22Rv1 (cell line): ENCODE results near the gene TADA3.

Experiments used
- ZFX ChIP-seq: fragments of 450-650 bp; IDR thresholded peaks from 2 replicates; pipeline ENCODE4 v1.6.1; 2017; ENCODE audit warnings: antibody characterized with exemption, borderline replicate concordance
- TF ChIP-seq, protein P1 (sequence below): fragments of 450-650 bp; IDR thresholded peaks from 2 replicates; pipeline ENCODE4 v1.5.1; 2017; ENCODE audit warnings: mild to moderate bottlenecking

DNA sequence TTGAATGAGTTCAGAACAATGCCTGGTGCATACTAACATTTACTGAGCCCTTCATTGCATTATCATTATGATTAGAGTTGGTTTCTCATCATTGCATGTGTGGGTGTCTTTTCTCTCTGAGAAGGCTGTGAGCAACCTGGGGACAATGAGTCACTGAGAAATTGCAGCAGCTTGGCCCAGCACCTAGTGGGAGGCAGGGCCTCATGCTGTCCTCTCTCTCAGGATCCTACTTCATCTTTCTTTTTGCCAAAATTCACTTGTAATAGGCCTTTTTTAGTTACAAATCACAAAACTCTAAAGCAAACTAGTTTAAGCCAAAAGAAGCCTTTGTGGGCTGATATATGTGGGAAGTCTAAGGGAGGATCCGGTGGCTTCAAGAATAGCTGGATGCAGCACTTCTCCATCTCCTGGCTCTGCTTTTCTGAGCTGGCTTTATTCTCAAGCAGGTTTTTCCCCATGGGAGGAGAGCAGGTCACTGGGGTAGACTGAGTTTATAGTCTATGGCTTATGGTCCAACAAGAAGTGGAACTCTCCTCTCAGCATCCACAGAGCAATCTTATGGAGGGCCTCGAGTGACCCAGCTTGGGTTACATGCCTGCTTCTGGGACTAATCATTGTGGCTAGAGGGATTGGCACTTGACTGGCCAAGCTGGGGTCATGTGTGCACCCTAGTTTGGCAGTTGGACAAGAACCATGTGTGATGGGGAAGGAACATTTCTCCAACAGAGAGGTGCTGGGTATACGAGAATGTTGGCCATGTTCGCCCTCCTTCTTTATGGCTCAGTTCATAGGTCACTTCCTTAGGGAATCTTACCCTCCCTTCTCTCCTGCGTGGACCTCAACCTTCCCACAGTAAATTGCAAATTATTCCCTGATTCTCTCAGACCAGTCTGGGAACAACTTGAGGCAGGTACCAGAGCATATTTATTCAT, 13.9 kb downstream of the TADA3 start:
- TF ChIP-seq, protein P1, sequence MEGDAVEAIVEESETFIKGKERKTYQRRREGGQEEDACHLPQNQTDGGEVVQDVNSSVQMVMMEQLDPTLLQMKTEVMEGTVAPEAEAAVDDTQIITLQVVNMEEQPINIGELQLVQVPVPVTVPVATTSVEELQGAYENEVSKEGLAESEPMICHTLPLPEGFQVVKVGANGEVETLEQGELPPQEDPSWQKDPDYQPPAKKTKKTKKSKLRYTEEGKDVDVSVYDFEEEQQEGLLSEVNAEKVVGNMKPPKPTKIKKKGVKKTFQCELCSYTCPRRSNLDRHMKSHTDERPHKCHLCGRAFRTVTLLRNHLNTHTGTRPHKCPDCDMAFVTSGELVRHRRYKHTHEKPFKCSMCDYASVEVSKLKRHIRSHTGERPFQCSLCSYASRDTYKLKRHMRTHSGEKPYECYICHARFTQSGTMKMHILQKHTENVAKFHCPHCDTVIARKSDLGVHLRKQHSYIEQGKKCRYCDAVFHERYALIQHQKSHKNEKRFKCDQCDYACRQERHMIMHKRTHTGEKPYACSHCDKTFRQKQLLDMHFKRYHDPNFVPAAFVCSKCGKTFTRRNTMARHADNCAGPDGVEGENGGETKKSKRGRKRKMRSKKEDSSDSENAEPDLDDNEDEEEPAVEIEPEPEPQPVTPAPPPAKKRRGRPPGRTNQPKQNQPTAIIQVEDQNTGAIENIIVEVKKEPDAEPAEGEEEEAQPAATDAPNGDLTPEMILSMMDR, result no peak
- no peak for TF ChIP-seq ZFX
